Pancreas (tissue), 10 donors: ENCODE measurements around the gene ACTRT3. TPM values are rescaled to one million over a fixed set of nuclear protein-coding genes. Genes with fewer than 3 reads are reported as not detected.

Experiments used
- ATAC-seq, 4 donors: fragments of 200-7000 bp; cut with Tn5 transposase; one replicate each; pipeline versions ENCODE4 v1.8.0 to v1.9.1; 2020; ENCODE audit warnings: mild to moderate bottlenecking in 4 of 4, moderate library complexity in 4 of 4
- DNase-seq, 6 donors: peaks; one replicate each; pipeline ENCODE4 v3.0.0-alpha.2; 2020
- FAIRE-seq: peaks from 2 replicates; lab custom pipeline; 2012; peaks lifted over from hg19 to GRCh38; lab: Jason Lieb, UNC
- H3K27ac ChIP-seq, 4 donors: fragments of 200-600 bp; sonication (generic); 1 replicate in 3 of 4; 2 replicates in 1 of 4; pipeline versions ENCODE4 v1.5.0 to v1.8.0; 2020
- H3K27me3 ChIP-seq, 4 donors: fragments of 200-600 bp; one replicate each; pipeline ENCODE4 v1.8.0; 2021
- H3K36me3 ChIP-seq, 3 donors: fragments of 200-600 bp; sonication (generic) in 1 of 3; one replicate each; pipeline versions ENCODE4 v1.5.0 to v1.8.0; 2020 to 2021
- H3K4me1 ChIP-seq, 3 donors: fragments of 200-600 bp; one replicate each; pipeline ENCODE4 v1.8.0; 2021
- H3K4me3 ChIP-seq, 4 donors: fragments of 200-600 bp; sonication (generic) in 2 of 4; one replicate each; pipeline versions ENCODE4 v1.5.0 to v1.8.0; 2020 to 2021
- H3K9me3 ChIP-seq, 4 donors: fragments of 200-600 bp; one replicate each; pipeline ENCODE4 v1.8.0; 2021
- WGBS, 2 donors: extraction: QIAGEN DNeasy Blood & Tissue Kit; methylation state at CpG; one replicate each; pipeline ENCODE4 v1.1.7; 2013; 5-methylcytosine and 5-hydroxymethylcytosine counted together
- intact Hi-C, 3 donors: fragments of 100-400 bp; cut with DNase I; formaldehyde crosslinking; loops; one replicate each; pipeline versions ENCODE4 v1.11.1 to v1.14.2; 2022
- polyA plus RNA-seq, 2 donors: library from polyadenylated mRNA; stranded (reverse); fragments of 200-250 nt; gene quantifications; one replicate each; pipeline ENCODE4 v1.2.3, GENCODE V29; 2013
- total RNA-seq, 6 donors: library from RNA; stranded (reverse); fragmentation: NEBNext Ultra II Directional in 4 of 6; extraction: Animal tissue kit (Norgen Biotek cat#: 25700) in 4 of 6; gene quantifications; one replicate each; pipeline versions ENCODE4 v1.2.1 to v1.2.4, GENCODE V29; 2021 to 2023
- TF ChIP-seq, protein P1 (sequence below), 4 donors: fragments of 200-600 bp; sonication (generic) in 3 of 4; IDR thresholded peaks; one replicate each; pipeline versions ENCODE4 v1.5.0 to v1.8.0; 2021; ENCODE audit warnings: antibody characterized with exemption in 4 of 4
- donor health status: healthy with polysubstance abuse.
- donor health status: DM: no; HTN: no; CAD: no; lungs with moderate emphysema.
- donor health status: DM: no; HTN: no; CAD: no.
- donor health status: control.
- donor health status: control.
- donor health status: Bipolar disorder and iron deficiency.
- donor health status: DM: yes; HTN: yes; CAD: no.
- donor health status: DM: no; HTN: no; CAD: no.
- donor health status: DM: no; HTN: no; CAD: no.
- donor health status: DM: yes; HTN: yes; CAD: no.

The ACTRT3 gene
- total and polyA plus RNA-seq, 8 donors: 0.14 to 0.82 (median 0.40) TPM

DNA sequence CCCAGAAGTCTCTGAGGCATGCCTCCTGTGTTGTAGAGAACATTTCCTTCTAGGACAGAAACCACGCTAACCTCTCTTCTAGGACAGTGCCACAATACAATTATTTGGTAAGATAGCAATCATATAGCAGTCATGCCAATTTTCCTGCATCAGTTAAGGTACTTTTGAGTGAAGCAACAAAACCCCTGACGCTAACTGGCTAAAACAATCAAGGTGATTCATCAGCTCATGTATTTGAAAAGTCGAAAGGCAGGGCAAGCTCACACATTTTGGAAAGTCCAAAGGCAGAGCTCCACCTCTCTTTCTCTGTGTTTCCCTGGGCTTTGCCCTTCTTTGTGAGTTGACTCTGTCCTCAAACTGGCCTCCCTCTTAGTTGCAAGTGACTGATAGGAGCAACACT is 14.7 kb downstream of the ACTRT3 start:
- FAIRE-seq (no peak), DNase-seq (no peak), ATAC-seq (no peak)
- intact Hi-C loops: no loop called here
- H3K27ac ChIP-seq: no peak overlapping the region
- H3K36me3 ChIP-seq: no peaks in the 10 kb centered on the region
- no peaks in the 10 kb centered on the region for H3K9me3 ChIP-seq
- 87 to 89% methylated on average over 3 of the region's 3 CpGs for WGBS, 2 donors
- TF ChIP-seq, protein P1, sequence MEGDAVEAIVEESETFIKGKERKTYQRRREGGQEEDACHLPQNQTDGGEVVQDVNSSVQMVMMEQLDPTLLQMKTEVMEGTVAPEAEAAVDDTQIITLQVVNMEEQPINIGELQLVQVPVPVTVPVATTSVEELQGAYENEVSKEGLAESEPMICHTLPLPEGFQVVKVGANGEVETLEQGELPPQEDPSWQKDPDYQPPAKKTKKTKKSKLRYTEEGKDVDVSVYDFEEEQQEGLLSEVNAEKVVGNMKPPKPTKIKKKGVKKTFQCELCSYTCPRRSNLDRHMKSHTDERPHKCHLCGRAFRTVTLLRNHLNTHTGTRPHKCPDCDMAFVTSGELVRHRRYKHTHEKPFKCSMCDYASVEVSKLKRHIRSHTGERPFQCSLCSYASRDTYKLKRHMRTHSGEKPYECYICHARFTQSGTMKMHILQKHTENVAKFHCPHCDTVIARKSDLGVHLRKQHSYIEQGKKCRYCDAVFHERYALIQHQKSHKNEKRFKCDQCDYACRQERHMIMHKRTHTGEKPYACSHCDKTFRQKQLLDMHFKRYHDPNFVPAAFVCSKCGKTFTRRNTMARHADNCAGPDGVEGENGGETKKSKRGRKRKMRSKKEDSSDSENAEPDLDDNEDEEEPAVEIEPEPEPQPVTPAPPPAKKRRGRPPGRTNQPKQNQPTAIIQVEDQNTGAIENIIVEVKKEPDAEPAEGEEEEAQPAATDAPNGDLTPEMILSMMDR (IDR thresholded peaks at IDR 0.05): no peak
- no peak overlapping the region for H3K4me3 ChIP-seq
- H3K27me3 ChIP-seq: no peaks in the 10 kb centered on the region
- H3K4me1 ChIP-seq: no peaks in the 10 kb centered on the region

DNA sequence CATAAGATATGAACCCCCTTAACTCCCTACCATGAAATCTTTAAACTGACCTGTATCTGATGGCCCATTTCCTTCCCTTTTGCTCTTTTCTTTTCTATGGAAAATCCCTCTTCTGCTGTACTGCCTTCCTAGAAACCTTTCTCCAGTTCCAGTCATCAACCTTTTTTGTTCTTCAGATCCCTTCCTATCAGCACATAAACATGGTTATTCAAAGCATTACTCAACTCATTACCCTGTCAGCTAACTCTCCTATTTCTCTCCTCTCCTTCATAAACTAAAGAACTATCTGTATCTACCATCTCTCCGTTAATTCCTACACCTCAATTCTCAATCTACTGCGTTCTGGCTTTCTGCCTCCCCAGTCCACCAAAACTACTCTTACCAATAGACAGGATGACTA is 17.5 kb downstream of the ACTRT3 start:
- Histone ChIP-seq H3K27me3 (no peaks in the 10 kb centered on the region), H3K36me3 (no peaks in the 10 kb centered on the region), H3K27ac (no peak overlapping the region), H3K4me1 (no peaks in the 10 kb centered on the region), H3K4me3 (no peak overlapping the region), H3K9me3 (no peaks in the 10 kb centered on the region)
- WGBS, 2 donors: 91 to 96% methylated on average over 2 of the region's 2 CpGs
- FAIRE-seq (no peak), DNase-seq (no peak), ATAC-seq (no peak)
- intact Hi-C loops: no loop called here
- TF ChIP-seq, protein P1 (IDR thresholded peaks at IDR 0.05): no peak

DNA sequence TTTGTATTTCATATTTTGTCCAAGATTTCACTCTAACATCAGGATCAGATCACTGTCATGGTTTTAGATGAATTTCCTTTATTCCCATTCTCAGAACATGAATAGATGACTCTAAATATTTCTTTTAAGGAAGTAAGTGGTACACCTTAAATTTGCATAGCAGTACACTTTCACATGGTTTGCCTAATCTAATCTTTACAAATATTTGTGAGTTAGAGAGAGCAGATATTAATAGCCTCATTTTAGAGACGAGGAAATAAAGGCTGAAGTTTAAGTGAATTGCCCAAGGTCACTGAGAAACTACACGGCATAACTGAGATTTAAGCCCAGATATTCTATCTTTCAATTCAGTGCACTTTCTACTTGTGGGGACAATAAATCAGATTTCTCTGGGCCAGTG is 18.7 kb downstream of the ACTRT3 start:
- no peaks in the 10 kb centered on the region for H3K36me3 ChIP-seq
- no peak overlapping the region for H3K27ac ChIP-seq
- ATAC-seq (peak in 3 of 4 donors; percentile 55 to 84 (median 70)), FAIRE-seq (no peak), DNase-seq (no peak)
- intact Hi-C loops: no loop called here
- no peaks in the 10 kb centered on the region for H3K4me1 ChIP-seq
- no peaks in the 10 kb centered on the region for H3K27me3 ChIP-seq
- H3K4me3 ChIP-seq: no peak overlapping the region
- no peaks in the 10 kb centered on the region for H3K9me3 ChIP-seq
- TF ChIP-seq, protein P1 (IDR thresholded peaks at IDR 0.05): no peak
- 6 to 10% methylated on average over 2 of the region's 2 CpGs for WGBS, 2 donors

DNA sequence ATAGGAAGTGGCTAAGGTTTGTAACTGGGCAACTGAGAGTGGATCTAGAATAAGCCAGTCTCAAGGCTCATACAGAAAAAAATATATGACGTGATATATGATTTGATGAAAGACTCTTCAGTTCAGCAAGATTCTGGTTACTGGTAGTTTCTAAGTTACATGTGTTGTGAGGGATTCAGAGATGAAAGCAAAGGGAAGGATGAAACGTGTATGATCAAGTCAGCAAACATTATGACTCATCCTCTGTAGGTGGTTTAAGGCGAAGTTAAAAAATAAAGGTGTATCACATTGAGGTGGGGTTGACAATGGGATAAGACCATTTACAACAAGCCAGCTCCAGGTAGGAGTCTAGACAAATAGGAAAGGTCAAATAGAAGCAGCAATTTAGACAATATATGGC is 20.7 kb downstream of the ACTRT3 start:
- TF ChIP-seq, protein P1 (IDR thresholded peaks at IDR 0.05): no peak
- intact Hi-C loops: no loop called here
- no peak for ATAC-seq

DNA sequence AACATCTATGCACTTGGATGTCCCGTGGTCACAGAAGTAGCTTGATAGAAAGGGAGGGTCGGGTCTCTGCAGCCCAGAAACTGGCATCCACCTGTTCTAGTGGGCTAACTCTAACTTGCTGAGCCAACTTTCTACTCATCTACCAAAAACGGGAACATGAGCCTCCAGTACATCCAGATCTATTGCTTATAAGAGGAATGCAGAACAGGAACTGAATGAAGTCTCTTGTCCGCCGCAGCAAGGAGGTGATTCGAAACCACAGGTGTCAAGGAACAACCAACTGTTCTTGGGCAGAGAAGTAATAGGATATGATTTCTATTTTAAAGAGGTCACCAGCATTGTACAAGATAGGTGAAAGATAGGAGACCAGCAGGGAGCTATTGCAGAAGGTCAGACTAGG is 22.4 kb downstream of the ACTRT3 start:
- intact Hi-C loops: no loop called here
- ATAC-seq (no peak), DNase-seq (no peak), FAIRE-seq (no peak)
- Histone ChIP-seq H3K27me3 (no peaks in the 10 kb centered on the region), H3K27ac (no peak overlapping the region), H3K36me3 (no peaks in the 10 kb centered on the region), H3K4me1 (no peaks in the 10 kb centered on the region), H3K4me3 (no peak overlapping the region), H3K9me3 (no peaks in the 10 kb centered on the region)
- 51 to 65% methylated on average over 6 of the region's 6 CpGs for WGBS, 2 donors
- TF ChIP-seq, protein P1 (IDR thresholded peaks at IDR 0.05): no peak

More for the DNA sequence above, 20.7 kb downstream of the ACTRT3 start:
- H3K27me3 ChIP-seq: no peaks in the 10 kb centered on the region
- 74 to 83% methylated on average over 3 of the region's 3 CpGs for WGBS, 2 donors
- H3K4me1 ChIP-seq: no peaks in the 10 kb centered on the region
- no peaks in the 10 kb centered on the region for H3K9me3 ChIP-seq
- no peaks in the 10 kb centered on the region for H3K36me3 ChIP-seq
- no peak overlapping the region for H3K4me3 ChIP-seq
- H3K27ac ChIP-seq: no peak overlapping the region
- DNase-seq (no peak), FAIRE-seq (no peak)
